Measurements from ENCODE around the gene ATN1.

Gene ATN1

GRCh38 chr12:6925239-6925539 is 2.6 kb upstream of the ATN1 start:
- TF ChIP-seq CTCF (IDR thresholded peaks at IDR 0.05; ENCODE audit: control insufficient read depth, extremely low read depth, insufficient read depth): no peak
- DNase-seq (ENCODE audit: low read depth): no peak
- peak overlapping the region; percentile 68; the same call in 1 of the 2 replicates for H3K4me3 ChIP-seq (ENCODE audit: low read depth, low read length)

DNA sequence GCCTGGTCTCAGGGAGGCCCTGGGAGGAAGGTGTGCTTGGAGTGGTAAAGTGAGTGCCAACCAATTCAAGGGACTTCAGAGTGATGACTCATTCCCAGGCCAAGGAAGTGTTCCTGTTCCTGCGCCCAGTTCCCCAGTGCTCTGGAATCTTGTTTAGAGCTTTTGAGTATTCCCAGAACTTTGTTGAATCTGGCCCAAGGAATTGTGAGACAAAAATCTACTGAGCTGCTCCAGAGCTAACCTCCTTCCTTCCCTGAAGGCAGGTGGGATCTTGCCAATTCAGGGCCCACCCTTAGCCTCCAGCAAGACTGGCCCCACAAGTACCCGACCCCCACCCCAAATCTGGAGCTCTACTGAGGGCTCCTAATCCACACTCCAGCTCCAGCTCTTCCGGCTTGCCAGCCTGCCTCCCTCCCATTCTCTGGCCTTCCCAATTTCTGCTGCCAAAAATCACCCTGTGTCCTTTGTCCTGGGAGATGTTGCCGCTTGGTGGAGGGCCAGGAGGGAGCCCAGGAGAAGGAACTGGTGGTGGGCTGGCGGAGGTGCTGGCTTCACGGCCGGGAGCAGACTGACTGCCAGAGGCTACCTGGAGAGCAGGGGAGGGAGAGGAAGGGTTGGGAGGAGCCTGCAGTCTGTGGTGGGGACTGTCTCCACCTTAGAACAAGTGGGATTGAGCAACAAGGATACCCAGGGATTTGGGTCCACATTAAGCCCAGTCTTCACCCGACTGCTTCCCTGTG is 2.0 kb upstream of the ATN1 start:
- H3K4me3 ChIP-seq (ENCODE audit: low read depth, low read length): peak overlapping the region; percentile 68
- DNase-seq (ENCODE audit: low read depth): peak; percentile 96
- TF ChIP-seq CTCF (IDR thresholded peaks at IDR 0.05; ENCODE audit: control insufficient read depth, extremely low read depth, insufficient read depth): no peak

- no peak for DNase-seq (ENCODE audit: low read depth)
- peak overlapping the region; percentile 89 for H3K4me3 ChIP-seq (ENCODE audit: low read depth, low read length)
- TF ChIP-seq CTCF (IDR thresholded peaks at IDR 0.05; ENCODE audit: control insufficient read depth, extremely low read depth, insufficient read depth): no peak
Observed at GRCh38 chr12:6928022-6928702, 403 bp downstream of the ATN1 start.

- no peak for DNase-seq (ENCODE audit: low read depth)
- TF ChIP-seq CTCF (IDR thresholded peaks at IDR 0.05; ENCODE audit: control insufficient read depth, extremely low read depth, insufficient read depth): no peak
- H3K4me3 ChIP-seq (ENCODE audit: low read depth, low read length): peak overlapping the region; percentile 89
Observed at GRCh38 chr12:6928703-6929407, 1.1 kb downstream of the ATN1 start.

DNA sequence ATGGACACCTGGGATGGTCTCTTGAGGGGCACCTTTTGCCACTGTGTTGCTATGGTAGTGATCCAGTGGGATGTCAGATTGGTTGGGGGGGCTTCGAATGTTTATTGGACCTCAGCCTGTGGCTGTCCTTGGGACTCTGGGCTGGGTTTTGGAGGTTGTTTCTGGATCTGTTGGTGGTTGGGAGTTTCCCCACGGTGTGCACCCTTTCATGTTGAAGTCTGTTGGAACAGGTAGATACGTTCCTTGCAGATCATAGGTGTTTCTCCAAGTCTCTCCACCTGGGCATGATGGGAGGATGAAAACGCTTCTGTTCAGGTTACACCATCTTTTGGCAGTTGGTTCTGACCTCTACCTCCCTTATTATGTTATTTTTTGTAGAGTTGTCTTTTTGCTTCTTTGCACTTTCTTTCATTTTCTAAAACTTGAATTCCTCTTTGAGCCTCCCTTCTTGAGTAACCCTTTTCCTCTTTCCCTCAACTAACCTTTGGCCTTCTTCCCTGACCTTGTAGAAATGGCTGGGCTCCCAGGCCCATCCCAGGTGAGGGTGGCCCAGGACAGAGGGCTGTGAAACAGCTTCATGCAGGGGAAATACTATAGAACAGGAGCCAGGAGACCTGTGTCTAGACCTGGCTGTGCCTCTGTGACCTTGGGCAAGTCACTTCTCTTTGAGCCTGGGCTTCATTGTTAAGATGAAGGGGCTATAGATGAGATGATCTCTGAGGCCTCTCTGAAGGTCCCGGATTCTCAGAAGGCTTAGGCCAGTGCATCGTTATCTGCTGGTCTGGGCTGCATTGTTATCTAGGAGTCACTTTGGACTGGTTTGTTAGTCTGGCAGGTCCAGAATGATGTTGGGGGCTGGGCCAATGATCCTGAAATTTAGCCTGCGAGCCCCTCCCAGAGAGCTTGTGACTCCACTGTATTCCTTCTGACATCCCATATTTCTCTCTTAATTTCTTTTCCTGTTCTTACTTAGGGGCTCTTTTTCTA is 2.0 kb downstream of the ATN1 start:
- DNase-seq (ENCODE audit: low read depth): no peak
- TF ChIP-seq CTCF (IDR thresholded peaks at IDR 0.05; ENCODE audit: control insufficient read depth, extremely low read depth, insufficient read depth): no peak
- peak overlapping the region; percentile 89 for H3K4me3 ChIP-seq (ENCODE audit: low read depth, low read length)

- TF ChIP-seq CTCF (IDR thresholded peaks at IDR 0.05; ENCODE audit: control insufficient read depth, extremely low read depth, insufficient read depth): no peak
- no peak for DNase-seq (ENCODE audit: low read depth)
- no peak overlapping the region for H3K4me3 ChIP-seq (ENCODE audit: low read depth, low read length)
Observed at GRCh38 chr12:6932766-6933165, 5.0 kb downstream of the ATN1 start.
